Measurements from ENCODE around the gene DGKG. TPM values are rescaled to one million over a fixed set of nuclear protein-coding genes. Genes with fewer than 3 reads are reported as not detected.

Gene DGKG
- total and polyA plus RNA-seq, 2 of the 8 experiments (the other 6 are each of a cell fraction or from before 2014, with no cell fraction given), result 0.30 to 0.48 TPM

- Histone ChIP-seq H3K9ac (replicated peaks in 1 of 4; ENCODE audit: extremely low read depth in 1 of 4, low read depth in 3 of 4, low read length in 3 of 4) (no peak overlapping the region), H2BK120ac (replicated peaks; ENCODE audit: low read depth, low read length) (no peak overlapping the region), H2AK5ac (ENCODE audit: low read depth, low read length) (no peak overlapping the region), H2BK5ac (ENCODE audit: low read depth, low read length) (no peak overlapping the region), H2BK20ac (ENCODE audit: low read length) (0 out of 2 replicates have a peak overlapping the region, but pooled peaks have one; percentile 29), H3K18ac (ENCODE audit: extremely low read depth, low read length) (peak overlapping the region; percentile 81), H2BK12ac (ENCODE audit: low read depth, low read length) (peak overlapping the region; percentile 78), H3K79me2 (ENCODE audit: control insufficient read depth in 1 of 2, insufficient read depth in 2 of 2, low read length in 2 of 2) (no peaks in the 10 kb centered on the region), H3K4me1 (replicated peaks in 1 of 4; ENCODE audit: control insufficient read depth in 3 of 4, insufficient read depth in 4 of 4, low read length in 3 of 4) (peaks cover 0 to 6% (median 2%) of the 10 kb centered on the region in 4 experiments; a peak in 3 of 7 replicates), H2BK15ac (ENCODE audit: low read length) (no peak overlapping the region), H4K8ac (ENCODE audit: extremely low read depth, insufficient read depth, low read length) (no peak overlapping the region; the same call in 1 of the 2 replicates), H3K4me2 (ENCODE audit: insufficient read depth in 1 of 2, low read depth in 2 of 2, low read length in 2 of 2) (peak overlapping the region in 1 of 2 experiments; percentile 26; a peak in 2 of 4 replicates), H3K14ac (ENCODE audit: insufficient read length) (no peak overlapping the region), H3K23me2 (ENCODE audit: low read depth, low read length) (no peaks in the 10 kb centered on the region), H3K4me3 (ENCODE audit: extremely low read depth in 1 of 4, insufficient read depth in 2 of 4, low read depth in 3 of 4, low read length in 4 of 4) (peak overlapping the region in 3 of 4 experiments; percentile 7 to 13 (median 12); a peak in 3 of 8 replicates), H3K27ac (ENCODE audit: low read depth, low read length) (no peak overlapping the region), H2AFZ (ENCODE audit: low read length) (peak overlapping the region; percentile 92), H4K20me1 (replicated peaks in 1 of 2; ENCODE audit: control insufficient read depth in 1 of 2, insufficient read depth in 2 of 2, low read length in 2 of 2) (no peaks in the 10 kb centered on the region), H3K4ac (replicated peaks; ENCODE audit: insufficient read length, low read depth, low read length) (no peak overlapping the region), H3K23ac (ENCODE audit: insufficient read length) (no peak overlapping the region), H3K27me3 (replicated peaks in 1 of 4; ENCODE audit: control insufficient read depth in 3 of 4, extremely low read depth in 1 of 4, insufficient read depth in 3 of 4, low read length in 3 of 4) (no peaks in the 10 kb centered on the region), H3K36me3 (ENCODE audit: control insufficient read depth in 2 of 4, insufficient read depth in 4 of 4, low read length in 3 of 4) (no peaks in the 10 kb centered on the region), H4K5ac (ENCODE audit: insufficient read length, low read depth, low read length) (no peak overlapping the region), H3K9me3 (ENCODE audit: insufficient read depth in 2 of 2, low read depth in 1 of 2, low read length in 1 of 2) (no peaks in the 10 kb centered on the region), H3K56ac (replicated peaks; ENCODE audit: insufficient read length, low read depth, low read length) (no peak overlapping the region), H4K91ac (replicated peaks; ENCODE audit: insufficient read length, low read length) (no peak overlapping the region), H3K79me1 (ENCODE audit: low read depth, low read length) (no peaks in the 10 kb centered on the region)
- ChIA-PET POLR2A (ENCODE audit: partially characterized antibody) (interaction anchor here (0.9 to 1.6 kb wide), 5 partner anchors 35 to 145 kb away, joined by 3 to 5 read pairs (median 5); partner anchors contain the start of gene ETV5), CTCF (ENCODE audit: partially characterized antibody) (interaction anchor here (0.6 to 10.4 kb wide), 55 partner anchors 9 to 298 kb away, joined by 3 to 156 read pairs (median 4); partner anchors contain the start of gene ETV5)
- FAIRE-seq (peak; percentile 80), DNase-seq (ENCODE audit: low read depth in 1 of 2, low spot score in 2 of 2) (peak; percentile 64 to 80)
- WGBS, 2 experiments (ENCODE audit: extremely low coverage in 1 of 2, insufficient coverage in 1 of 2, insufficient read length in 1 of 2, insufficient replicate concordance in 2 of 2, low coverage in 1 of 2, low lambda C conversion rate in 2 of 2, missing lambda C conversion rate in 1 of 2), result 44% methylated on average over 21 of the region's 21 CpGs; no CpG with 5 or more reads in 1 of the 2 experiments
- TF ChIP-seq TEAD4 (IDR thresholded peaks at IDR 0.05; ENCODE audit: low read depth, low read length), result peak; percentile 18; the same call in 1 of the 2 replicates
- TF ChIP-seq ATF3 (IDR thresholded peaks at IDR 0.05; ENCODE audit: insufficient read depth, low read depth, low read length), result no peak
- TF ChIP-seq POU5F1 (IDR thresholded peaks at IDR 0.05; ENCODE audit: low read depth, low read length), result no peak
- TF ChIP-seq CTCF (IDR thresholded peaks at IDR 0.05; ENCODE audit: control extremely low read depth in 1 of 3, insufficient read depth in 1 of 3, low read depth in 1 of 3, low read length in 3 of 3), result peak; percentile 75 to 91 (median 87)
- TF ChIP-seq SIX5 (IDR thresholded peaks at IDR 0.05; ENCODE audit: low read depth, low read length), result no peak
- no peak for TF ChIP-seq CBX5 (IDR thresholded peaks at IDR 0.05; ENCODE audit: low read depth, low read length)
- TF ChIP-seq GABPA (IDR thresholded peaks at IDR 0.05; ENCODE audit: borderline replicate concordance, insufficient read depth, low read length), result no peak
Measured at GRCh38 chr3:186241910-186242821, 119.9 kb downstream of the DGKG start.
